ENCODE measurements around the gene SERPINB1.

DNA sequence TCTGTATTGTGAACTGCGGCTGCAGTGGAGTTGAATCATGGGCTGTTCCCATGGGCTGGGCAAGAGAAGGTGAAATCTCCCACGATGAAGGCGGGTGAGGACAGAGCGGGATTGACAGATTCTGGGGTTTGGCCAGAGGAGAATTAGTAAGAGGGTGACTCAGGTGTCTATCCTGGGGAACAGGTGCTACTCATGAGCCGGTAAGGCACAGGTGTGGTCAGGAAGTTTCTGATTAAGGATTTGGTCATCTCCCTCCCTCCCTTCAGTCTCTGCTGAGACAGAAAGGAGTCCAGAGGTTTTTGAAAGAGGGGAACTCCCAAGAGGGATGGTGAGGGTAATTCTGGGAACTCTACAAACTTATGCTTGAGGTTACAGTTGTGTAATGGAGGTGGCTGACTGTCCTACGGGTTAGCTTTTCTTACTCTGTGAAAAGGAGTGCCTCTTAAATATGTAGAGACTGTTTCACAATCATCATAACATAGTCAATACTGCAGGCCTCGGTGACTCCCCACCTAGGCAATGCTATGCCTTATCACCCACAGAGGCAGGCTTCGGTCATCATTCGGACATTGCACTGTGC, 31.5 kb downstream of the SERPINB1 start:
- TF ChIP-seq GATA2 (IDR thresholded peaks at IDR 0.05; ENCODE audit: low read depth, low read length) = no peak
- TF ChIP-seq GATA3 (IDR thresholded peaks at IDR 0.05; ENCODE audit: low read depth, low read length) = no peak
